H1 (cell line): Measurements from ENCODE around the gene STX4. TPM values are rescaled to one million over a fixed set of nuclear protein-coding genes. Genes with fewer than 3 reads are reported as not detected.

ENCODE experiments used
- BACH1 ChIP-seq: IDR thresholded peaks from 2 replicates; pipeline ENCODE4 v1.6.1; 2012; ENCODE audit warnings: low read length, improper control_type of control experiment
- CTBP2 ChIP-seq: IDR thresholded peaks from 2 replicates; pipeline ENCODE4 v1.7.0; 2011; ENCODE audit warnings: borderline replicate concordance, mild to moderate bottlenecking, moderate library complexity, mixed read lengths, low read length; ENCODE audit not compliant: insufficient read depth, insufficient read length
- FOSL1 ChIP-seq: IDR thresholded peaks from 2 replicates; pipeline ENCODE4 v1.6.1; 2011; ENCODE audit warnings: mild to moderate bottlenecking, low read depth, low read length, moderate library complexity; ENCODE audit not compliant: insufficient read depth
- HDAC6 ChIP-seq: IDR thresholded peaks from one replicate; pipeline ENCODE4 v1.7.1; 2012; ENCODE audit warnings: low read depth, mild to moderate bottlenecking, inconsistent platforms, low read length, moderate library complexity
- JUND ChIP-seq: IDR thresholded peaks from 2 replicates; pipeline ENCODE4 v1.6.1; 2011; ENCODE audit warnings: mild to moderate bottlenecking, improper control_type of control experiment, low read length
- KDM5A ChIP-seq: fragments of 200-600 bp; IDR thresholded peaks from 2 replicates; pipeline ENCODE4 v1.7.1; 2012; ENCODE audit warnings: mild to moderate bottlenecking, low read length, inconsistent platforms, mixed read lengths
- SAP30 ChIP-seq: fragments of 300-600 bp; sonication (generic); IDR thresholded peaks from 2 replicates; pipeline ENCODE4 v1.7.1; 2012; ENCODE audit warnings: low read length, moderate library complexity, mild to moderate bottlenecking, inconsistent platforms; ENCODE audit not compliant: insufficient read depth, insufficient replicate concordance
- SP4 ChIP-seq: IDR thresholded peaks from 2 replicates; pipeline ENCODE4 v1.6.1; 2012; ENCODE audit warnings: low read length, inconsistent platforms
- SRF ChIP-seq: IDR thresholded peaks from 2 replicates; pipeline ENCODE4 v1.6.1; 2011; ENCODE audit warnings: mild to moderate bottlenecking, low read depth, low read length, moderate library complexity
- TCF12 ChIP-seq: IDR thresholded peaks from 2 replicates; pipeline ENCODE4 v1.6.1; 2011; ENCODE audit warnings: low read depth, mild to moderate bottlenecking, low read length
- polyA plus RNA-seq, 7 experiments: library from polyadenylated mRNA; depleted of rRNA in 3 of 7; stranded (reverse) in 5 of 7; unstranded in 2 of 7; fragments of >200 nt in 5 of 7; fragments of 200-250 nt in 2 of 7; gene quantifications; 1 replicate in 5 of 7; 2 replicates in 1 of 7; 4 replicates in 1 of 7; pipeline versions ENCODE4 v1.2.1 to v1.2.3, GENCODE V29; 2011 to 2013; ENCODE audit warnings: missing spikeins in 2 of 7, mixed read lengths in 2 of 7
- total RNA-seq: library from RNA; stranded (reverse); fragmentation: NEBNext Ultra II Directional; extraction: Animal tissue kit (Norgen Biotek cat#: 25700); gene quantifications from 2 replicates; pipeline ENCODE4 v1.2.1, GENCODE V29; 2021

STX4 gene
- total and polyA plus RNA-seq, 2 of the 8 experiments (the other 6 are each of a cell fraction or from before 2014, with no cell fraction given), result 25.8 to 32.3 TPM

- TF ChIP-seq FOSL1 (no peak), SP4 (no peak), SRF (no peak), CTBP2 (no peak), JUND (no peak), KDM5A (no peak), TCF12 (no peak), SAP30 (no peak), HDAC6 (no peak), BACH1 (no peak)
These were observed 31.7 kb upstream of the STX4 start (continued) for GRCh38 chr16:31001507-31002249.
